Lung (tissue), 12 donors: Measurements from ENCODE around the gene GGCX. TPM values are rescaled to one million over a fixed set of nuclear protein-coding genes. Genes with fewer than 3 reads are reported as not detected.

Experiments
- ATAC-seq: fragments of 200-7000 bp; cut with Tn5 transposase; one replicate; pipeline ENCODE4 v1.9.1; 2020; ENCODE audit warnings: moderate number of reproducible peaks; ENCODE audit not compliant: insufficient read depth, low FRiP score
- DNase-seq, 3 donors: peaks; one replicate each; pipeline ENCODE4 v3.0.0-alpha.2; 2013 to 2017
- H3K27ac ChIP-seq, 2 donors: one replicate each; pipeline ENCODE4 v1.5.1; 2013; ENCODE audit warnings: mild to moderate bottlenecking in 2 of 2, moderate library complexity in 2 of 2, control low read depth in 1 of 2, inconsistent platforms in 1 of 2, low read depth in 1 of 2, low read length in 1 of 2
- H3K27me3 ChIP-seq, 3 donors: one replicate each; pipeline ENCODE4 v1.5.1; 2013; ENCODE audit warnings: low read length in 2 of 3; ENCODE audit not compliant: control insufficient read depth in 3 of 3, insufficient read depth in 3 of 3
- H3K36me3 ChIP-seq, 4 donors: one replicate each; pipeline ENCODE4 v1.5.1; 2013; ENCODE audit warnings: low read length in 4 of 4, mild to moderate bottlenecking in 1 of 4, moderate library complexity in 1 of 4; ENCODE audit not compliant: control insufficient read depth in 4 of 4, insufficient read depth in 4 of 4
- H3K4me1 ChIP-seq, 5 donors: one replicate each; pipeline ENCODE4 v1.5.1; 2013; ENCODE audit warnings: low read length in 5 of 5, mild to moderate bottlenecking in 2 of 5, moderate library complexity in 1 of 5; ENCODE audit not compliant: control insufficient read depth in 5 of 5, insufficient read depth in 5 of 5
- H3K4me3 ChIP-seq: one replicate; pipeline ENCODE4 v1.5.1; 2013; ENCODE audit warnings: mild to moderate bottlenecking, control low read depth, moderate library complexity
- H3K9ac ChIP-seq, 2 donors: one replicate each; pipeline ENCODE4 v1.5.1; 2013; ENCODE audit warnings: low read length in 2 of 2, control low read depth in 1 of 2; ENCODE audit not compliant: insufficient read depth in 1 of 2
- H3K9me3 ChIP-seq, 4 donors: one replicate each; pipeline ENCODE4 v1.5.1; 2013; ENCODE audit warnings: low read length in 3 of 4, mild to moderate bottlenecking in 1 of 4, moderate library complexity in 1 of 4; ENCODE audit not compliant: control insufficient read depth in 4 of 4, insufficient read depth in 3 of 4
- CTCF ChIP-seq: IDR thresholded peaks from 2 replicates; pipeline ENCODE4 v1.5.1; 2012; ENCODE audit warnings: mild to moderate bottlenecking; ENCODE audit errors: control extremely low read depth, extremely low read depth
- WGBS, 2 donors: extraction: QIAGEN DNeasy Blood & Tissue Kit; methylation state at CpG; one replicate each; pipeline ENCODE4 v1.1.7; 2013; 5-methylcytosine and 5-hydroxymethylcytosine counted together
- polyA plus RNA-seq, 2 donors: library from polyadenylated mRNA; stranded (reverse); fragments of 200-250 nt; gene quantifications; one replicate each; pipeline ENCODE4 v1.2.1, GENCODE V29; 2013
- total RNA-seq, 2 donors: library from RNA; depleted of rRNA in 1 of 2; stranded (reverse); fragments of >200 nt in 1 of 2; gene quantifications; one replicate each; pipeline ENCODE4 v1.2.1, GENCODE V29; 2014 to 2021
- donor health status: control.
- donor health status: control.
- donor health status: Bipolar disorder and iron deficiency.
- donor health status: healthy.
- donor health status: DM: yes; HTN: yes; CAD: no.

GGCX gene
- total and polyA plus RNA-seq, 4 donors, result 21.8 to 69.2 (median 44.8) TPM

GRCh38 chr2:85582492-85582891 is 21.2 kb upstream of the GGCX start:
- Histone ChIP-seq H3K9ac (no peak overlapping the region), H3K27ac (peak overlapping the region in 1 of 2 donors; percentile 32), H3K36me3 (peaks cover 0 to 7% (median 0%) of the 10 kb centered on the region in 4 donors), H3K9me3 (no peaks in the 10 kb centered on the region), H3K4me1 (peaks cover 10 to 51% (median 35%) of the 10 kb centered on the region in 5 donors), H3K27me3 (no peaks in the 10 kb centered on the region), H3K4me3 (no peak overlapping the region)
- ATAC-seq, result no peak
- TF ChIP-seq CTCF, result no peak
- WGBS, 2 donors, result 25 to 55% methylated on average over 1 of the region's 1 CpG
- DNase-seq, result no peak

- TF ChIP-seq CTCF, result no peak
- Histone ChIP-seq H3K27me3 (no peaks in the 10 kb centered on the region), H3K9ac (no peak overlapping the region), H3K9me3 (no peaks in the 10 kb centered on the region), H3K4me1 (peaks cover under 1 to 54% (median 25%) of the 10 kb centered on the region in 5 donors), H3K4me3 (no peak overlapping the region), H3K27ac (peak overlapping the region in 1 of 2 donors; percentile 96), H3K36me3 (peaks cover 0 to 7% (median 0%) of the 10 kb centered on the region in 4 donors)
- ATAC-seq (no peak), DNase-seq (no peak)
- 64 to 77% methylated on average over 3 of the region's 3 CpGs for WGBS, 2 donors
Observed at GRCh38 chr2:85580206-85580605, 18.9 kb upstream of the GGCX start.

GRCh38 chr2:85579266-85579935 is 18.1 kb upstream of the GGCX start:
- H3K4me1 ChIP-seq, result peaks cover 0 to 46% (median 23%) of the 10 kb centered on the region in 5 donors

More at GRCh38 chr2:85579266-85579935, 18.1 kb upstream of the GGCX start:
- Histone ChIP-seq H3K36me3 (peaks cover 0 to 7% (median 0%) of the 10 kb centered on the region in 4 donors), H3K27ac (peak overlapping the region; percentile 10 to 96), H3K9ac (peak overlapping the region in 1 of 2 donors; percentile 30), H3K4me3 (no peak overlapping the region), H3K27me3 (no peaks in the 10 kb centered on the region), H3K9me3 (no peaks in the 10 kb centered on the region)
- no peak for TF ChIP-seq CTCF
- no peak for ATAC-seq
- DNase-seq, result peak; percentile 47 to 81 (median 71)
- WGBS, 2 donors, result 21 to 28% methylated on average over 6 of the region's 6 CpGs
